ENCODE measurements around the gene TNNI3.

DNA sequence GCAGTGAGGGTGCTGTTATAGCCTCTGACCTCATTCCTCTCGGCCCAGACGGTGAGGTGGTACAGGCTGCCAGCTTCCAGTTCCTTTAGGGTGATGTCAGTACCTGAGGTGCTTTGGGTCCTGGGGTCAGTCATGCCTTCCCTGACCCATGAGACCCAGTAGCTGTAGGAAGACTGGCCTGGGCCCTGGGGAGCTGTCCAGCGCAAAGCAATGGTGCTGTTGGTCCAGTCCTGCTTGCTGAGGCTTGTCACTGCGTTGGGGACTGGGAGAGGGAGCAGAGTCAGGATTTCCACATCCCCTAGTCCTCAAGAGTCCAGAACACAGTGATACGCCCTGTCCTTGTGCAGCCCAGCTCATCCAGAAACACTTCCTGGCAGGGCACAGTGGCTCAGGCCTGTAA is 41.1 kb upstream of the TNNI3 start:
- TF ChIP-seq, protein P1, sequence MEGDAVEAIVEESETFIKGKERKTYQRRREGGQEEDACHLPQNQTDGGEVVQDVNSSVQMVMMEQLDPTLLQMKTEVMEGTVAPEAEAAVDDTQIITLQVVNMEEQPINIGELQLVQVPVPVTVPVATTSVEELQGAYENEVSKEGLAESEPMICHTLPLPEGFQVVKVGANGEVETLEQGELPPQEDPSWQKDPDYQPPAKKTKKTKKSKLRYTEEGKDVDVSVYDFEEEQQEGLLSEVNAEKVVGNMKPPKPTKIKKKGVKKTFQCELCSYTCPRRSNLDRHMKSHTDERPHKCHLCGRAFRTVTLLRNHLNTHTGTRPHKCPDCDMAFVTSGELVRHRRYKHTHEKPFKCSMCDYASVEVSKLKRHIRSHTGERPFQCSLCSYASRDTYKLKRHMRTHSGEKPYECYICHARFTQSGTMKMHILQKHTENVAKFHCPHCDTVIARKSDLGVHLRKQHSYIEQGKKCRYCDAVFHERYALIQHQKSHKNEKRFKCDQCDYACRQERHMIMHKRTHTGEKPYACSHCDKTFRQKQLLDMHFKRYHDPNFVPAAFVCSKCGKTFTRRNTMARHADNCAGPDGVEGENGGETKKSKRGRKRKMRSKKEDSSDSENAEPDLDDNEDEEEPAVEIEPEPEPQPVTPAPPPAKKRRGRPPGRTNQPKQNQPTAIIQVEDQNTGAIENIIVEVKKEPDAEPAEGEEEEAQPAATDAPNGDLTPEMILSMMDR (IDR thresholded peaks at IDR 0.05): no peak
- no peak for TF ChIP-seq POLR2A (IDR thresholded peaks at IDR 0.05)
